DND-41 (cell line): ENCODE measurements around the gene TMA7.
A peak's percentile ranks its signal among the peaks of the same experiment; 100 is the strongest.

Experiments
- ATAC-seq: fragments of 200-7000 bp; cut with Tn5 transposase; 3 replicates; pipeline ENCODE4 v1.9.1; 2021; ENCODE audit warnings: low read depth; ENCODE audit not compliant: insufficient read depth
- DNase-seq: peaks from one replicate; pipeline ENCODE4 v3.0.0-alpha.2; 2020
- H2AFZ ChIP-seq: 2 replicates; pipeline ENCODE4 v1.6.0; 2012; ENCODE audit warnings: low read depth, low read length
- H3K27ac ChIP-seq: 2 replicates; pipeline ENCODE4 v1.5.1; 2012; ENCODE audit warnings: low read length, inconsistent platforms
- H3K27me3 ChIP-seq: fragments of 200-600 bp; sonication (generic); 2 replicates; pipeline ENCODE4 v1.6.0; 2012; ENCODE audit warnings: low read length, mild to moderate bottlenecking, inconsistent platforms; ENCODE audit not compliant: insufficient read depth, poor library complexity
- H3K36me3 ChIP-seq: 2 replicates; pipeline ENCODE4 v1.5.1; 2012; ENCODE audit warnings: low read length, inconsistent platforms; ENCODE audit not compliant: insufficient read depth
- H3K4me1 ChIP-seq: 2 replicates; pipeline ENCODE4 v1.5.1; 2012; ENCODE audit warnings: mild to moderate bottlenecking, low read length; ENCODE audit not compliant: insufficient read depth
- H3K4me2 ChIP-seq: 2 replicates; pipeline ENCODE4 v1.6.0; 2012; ENCODE audit warnings: mild to moderate bottlenecking, moderate library complexity, low read length, inconsistent platforms; ENCODE audit not compliant: insufficient read depth
- H3K4me3 ChIP-seq, 2 experiments: fragments of 200-600 bp in 1 of 2; shearing (Covaris generic) in 1 of 2; 2 replicates each; pipeline ENCODE4 v1.5.1; 2012 to 2016; ENCODE audit warnings: inconsistent platforms in 2 of 2, low read length in 2 of 2, mild to moderate bottlenecking in 2 of 2, low read depth in 1 of 2, moderate library complexity in 1 of 2
- H3K79me2 ChIP-seq: 2 replicates; pipeline ENCODE4 v1.6.0; 2012; ENCODE audit warnings: low read length, inconsistent platforms; ENCODE audit not compliant: insufficient read depth
- H3K9ac ChIP-seq: 2 replicates; pipeline ENCODE4 v1.6.0; 2012; ENCODE audit warnings: low read depth, mild to moderate bottlenecking, inconsistent platforms, low read length, moderate library complexity
- H3K9me3 ChIP-seq: 2 replicates; pipeline ENCODE4 v1.5.1; 2012; ENCODE audit warnings: low read length, moderate library complexity, mild to moderate bottlenecking, inconsistent platforms; ENCODE audit not compliant: insufficient read depth, severe bottlenecking
- H4K20me1 ChIP-seq: 2 replicates; pipeline ENCODE4 v1.6.0; 2012; ENCODE audit warnings: low read length; ENCODE audit not compliant: insufficient read depth
- EZH2 ChIP-seq: IDR thresholded peaks from 3 replicates; pipeline ENCODE4 v1.6.1; 2012; ENCODE audit warnings: borderline replicate concordance, low read depth, mild to moderate bottlenecking, moderate library complexity, low read length, inconsistent platforms; ENCODE audit not compliant: severe bottlenecking
- TF ChIP-seq, protein P1 (sequence below): IDR thresholded peaks from 2 replicates; pipeline ENCODE4 v1.5.1; 2012; ENCODE audit warnings: borderline replicate concordance, low read length, moderate library complexity, mild to moderate bottlenecking; ENCODE audit not compliant: poor library complexity, severe bottlenecking; ENCODE audit errors: extremely low read depth

The TMA7 gene

DNA sequence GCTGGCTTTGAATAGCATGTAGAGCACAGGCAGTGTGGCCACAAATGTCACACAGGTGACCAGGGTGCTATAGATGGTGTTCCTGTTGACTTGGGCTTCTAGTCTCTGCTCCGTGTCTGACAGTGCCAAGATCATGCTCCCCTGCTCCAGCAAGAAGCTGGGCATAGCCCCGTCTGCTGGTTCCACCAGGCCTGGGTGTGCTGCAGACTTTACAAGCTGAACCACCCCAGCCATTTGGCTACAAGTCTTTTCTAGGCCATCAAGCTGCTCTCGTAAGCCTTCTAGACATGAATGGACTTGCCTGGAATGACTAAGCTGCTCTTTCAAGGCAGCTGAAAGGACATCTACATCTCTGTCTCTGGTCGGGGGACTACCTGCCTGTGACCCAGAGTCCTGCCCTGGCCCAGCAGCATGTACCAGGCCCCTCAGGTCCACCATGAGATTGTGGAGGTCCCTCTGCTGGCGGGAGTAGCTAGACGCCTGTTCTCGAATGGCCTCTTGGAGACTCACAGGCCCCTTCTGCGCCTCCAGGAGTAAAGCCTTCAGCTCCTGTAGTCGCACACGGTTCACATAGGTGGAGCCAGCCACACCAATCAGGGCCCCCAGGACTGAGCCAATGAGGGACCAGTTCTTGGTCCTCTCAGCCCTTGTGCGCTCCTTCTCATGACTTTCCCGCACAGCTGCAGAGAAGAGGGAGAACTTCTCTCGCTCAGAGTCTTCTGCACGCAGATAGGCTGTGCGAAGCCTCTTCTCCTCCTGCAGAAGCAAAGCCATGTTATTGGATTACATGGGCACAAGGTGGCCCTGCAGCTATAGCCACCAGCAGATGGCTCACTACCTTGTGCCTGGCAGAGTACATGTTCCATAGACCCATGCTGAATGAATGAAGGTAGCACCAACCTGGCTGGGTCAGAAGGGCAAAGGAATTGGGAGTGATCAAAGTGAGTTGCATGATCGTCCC lies 7.4 kb upstream of the TMA7 start:
- no peak overlapping the region for H3K9ac ChIP-seq
- no peak overlapping the region for H3K4me2 ChIP-seq
- H4K20me1 ChIP-seq: peaks cover 6% of the 10 kb centered on the region
- DNase-seq (no peak), ATAC-seq (no peak)
- no peaks in the 10 kb centered on the region for H3K9me3 ChIP-seq
- peaks cover 27% of the 10 kb centered on the region for H3K36me3 ChIP-seq
- peaks cover 2% of the 10 kb centered on the region; the same call in 1 of the 2 replicates for H3K79me2 ChIP-seq
- peaks cover 36% of the 10 kb centered on the region for H3K4me1 ChIP-seq
- H3K4me3 ChIP-seq: no peak overlapping the region
- TF ChIP-seq, protein P1, sequence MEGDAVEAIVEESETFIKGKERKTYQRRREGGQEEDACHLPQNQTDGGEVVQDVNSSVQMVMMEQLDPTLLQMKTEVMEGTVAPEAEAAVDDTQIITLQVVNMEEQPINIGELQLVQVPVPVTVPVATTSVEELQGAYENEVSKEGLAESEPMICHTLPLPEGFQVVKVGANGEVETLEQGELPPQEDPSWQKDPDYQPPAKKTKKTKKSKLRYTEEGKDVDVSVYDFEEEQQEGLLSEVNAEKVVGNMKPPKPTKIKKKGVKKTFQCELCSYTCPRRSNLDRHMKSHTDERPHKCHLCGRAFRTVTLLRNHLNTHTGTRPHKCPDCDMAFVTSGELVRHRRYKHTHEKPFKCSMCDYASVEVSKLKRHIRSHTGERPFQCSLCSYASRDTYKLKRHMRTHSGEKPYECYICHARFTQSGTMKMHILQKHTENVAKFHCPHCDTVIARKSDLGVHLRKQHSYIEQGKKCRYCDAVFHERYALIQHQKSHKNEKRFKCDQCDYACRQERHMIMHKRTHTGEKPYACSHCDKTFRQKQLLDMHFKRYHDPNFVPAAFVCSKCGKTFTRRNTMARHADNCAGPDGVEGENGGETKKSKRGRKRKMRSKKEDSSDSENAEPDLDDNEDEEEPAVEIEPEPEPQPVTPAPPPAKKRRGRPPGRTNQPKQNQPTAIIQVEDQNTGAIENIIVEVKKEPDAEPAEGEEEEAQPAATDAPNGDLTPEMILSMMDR: peak; percentile 36
- TF ChIP-seq EZH2: no peak
- no peak overlapping the region for H3K27ac ChIP-seq
- H2AFZ ChIP-seq: no peak overlapping the region
- H3K27me3 ChIP-seq: peaks cover 16% of the 10 kb centered on the region

DNA sequence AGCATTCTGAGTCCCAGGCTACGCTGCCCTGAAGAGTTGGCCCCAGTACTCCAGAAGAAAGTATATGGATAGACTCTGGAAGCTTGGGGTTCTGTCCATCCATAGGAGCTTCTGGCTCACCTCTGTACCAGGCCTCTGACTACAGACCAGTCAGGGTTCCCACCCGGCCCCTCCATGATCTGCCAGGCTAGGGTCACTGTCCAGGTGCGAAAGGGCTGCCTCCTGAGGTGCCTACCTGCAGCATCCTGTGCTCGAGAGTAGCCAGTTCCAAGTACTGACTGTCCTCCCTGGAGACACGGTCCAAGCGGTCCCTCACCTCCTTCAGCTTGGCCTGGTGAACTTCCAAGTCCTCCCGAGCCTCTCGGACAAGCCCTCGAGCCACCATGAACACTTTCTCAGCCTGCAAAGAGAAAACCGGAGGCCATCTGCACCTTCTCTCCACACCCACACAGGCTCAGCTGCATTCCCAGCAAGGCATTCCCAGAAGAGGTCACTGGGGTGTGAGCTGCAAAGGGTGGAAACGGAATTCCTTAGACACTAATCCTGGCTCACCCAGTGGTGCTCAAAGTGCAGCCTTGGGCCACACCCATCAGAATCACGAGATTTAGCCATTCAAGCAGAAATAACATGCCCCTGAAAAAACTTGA lies 6.5 kb upstream of the TMA7 start:
- Histone ChIP-seq H3K36me3 (peaks cover 27% of the 10 kb centered on the region), H3K4me2 (no peak overlapping the region), H3K27me3 (peaks cover 7% of the 10 kb centered on the region), H3K4me1 (peaks cover 30% of the 10 kb centered on the region), H3K79me2 (peaks cover 2% of the 10 kb centered on the region), H3K4me3 (no peak overlapping the region), H3K27ac (no peak overlapping the region), H4K20me1 (0 out of 2 replicates have a peak, but pooled peaks cover 3% of the 10 kb centered on the region), H3K9ac (no peak overlapping the region), H2AFZ (no peak overlapping the region), H3K9me3 (no peaks in the 10 kb centered on the region)
- no peak for ATAC-seq
- no peak for DNase-seq
- no peak for TF ChIP-seq EZH2
- TF ChIP-seq, protein P1: no peak

DNA sequence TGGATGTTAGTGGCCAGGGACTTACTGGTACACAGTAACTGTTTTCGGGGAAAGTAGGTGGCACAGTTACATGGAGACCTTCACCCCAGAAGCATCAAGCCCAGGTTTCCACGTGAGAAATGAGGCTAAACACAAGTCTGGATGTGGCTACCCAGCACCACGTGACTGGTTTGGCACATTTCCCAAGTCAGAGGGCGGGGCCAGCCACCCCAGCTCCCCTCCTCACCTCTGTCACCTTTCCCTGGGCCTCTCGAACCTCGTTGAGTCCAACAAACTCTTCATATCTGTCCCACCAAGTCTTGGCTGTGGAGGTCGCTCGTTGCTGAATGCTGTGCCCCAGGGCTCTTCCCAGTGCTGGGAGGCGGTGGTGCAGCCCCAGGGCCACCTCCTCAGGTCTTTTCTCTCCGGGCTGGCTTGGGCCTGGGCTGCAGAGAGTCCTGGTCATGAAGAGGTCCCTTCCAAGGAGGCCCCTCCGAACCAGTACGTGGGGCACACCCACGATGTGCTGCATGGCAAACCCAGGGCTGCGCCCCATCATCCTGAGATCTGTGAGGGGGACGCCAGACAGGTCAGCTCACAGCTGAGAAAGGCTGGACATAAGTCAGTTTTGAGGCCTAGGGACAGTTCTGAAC lies 5.3 kb upstream of the TMA7 start:
- Histone ChIP-seq H3K9ac (no peak overlapping the region), H3K36me3 (peaks cover 27% of the 10 kb centered on the region), H3K4me3 (no peak overlapping the region), H3K27ac (no peak overlapping the region), H3K9me3 (no peaks in the 10 kb centered on the region), H3K27me3 (no peaks in the 10 kb centered on the region), H2AFZ (no peak overlapping the region), H3K4me2 (no peak overlapping the region), H3K4me1 (peaks cover 31% of the 10 kb centered on the region), H4K20me1 (0 out of 2 replicates have a peak, but pooled peaks cover 3% of the 10 kb centered on the region), H3K79me2 (peaks cover 12% of the 10 kb centered on the region)
- TF ChIP-seq, protein P1: no peak
- TF ChIP-seq EZH2: no peak
- DNase-seq: no peak
- ATAC-seq: no peak
